Fibroblast of lung (primary cell): ENCODE measurements around the gene SLC24A4. TPM values are rescaled to one million over a fixed set of nuclear protein-coding genes. Genes with fewer than 3 reads are reported as not detected.

Source experiments
- DNase-seq, 2 donors: peaks; one replicate each; pipeline versions ENCODE4 v3.0.0 to v3.0.0-alpha.2; 2010; ENCODE audit warnings: low read depth in 2 of 2
- H2AFZ ChIP-seq: 2 replicates; pipeline ENCODE4 v1.5.1; 2012; ENCODE audit warnings: low read length, control low read depth, inconsistent platforms
- H3K27ac ChIP-seq: 2 replicates; pipeline ENCODE4 v1.5.1; 2011; ENCODE audit warnings: low read length, control low read depth; ENCODE audit not compliant: insufficient read depth
- H3K27me3 ChIP-seq: 2 replicates; pipeline ENCODE4 v1.5.1; 2011; ENCODE audit warnings: mild to moderate bottlenecking, low read length; ENCODE audit not compliant: control insufficient read depth, insufficient read depth
- H3K36me3 ChIP-seq: 2 replicates; pipeline ENCODE4 v1.5.1; 2011; ENCODE audit warnings: low read length; ENCODE audit not compliant: control insufficient read depth, insufficient read depth
- H3K4me1 ChIP-seq: 2 replicates; pipeline ENCODE4 v1.5.1; 2011; ENCODE audit warnings: low read length; ENCODE audit not compliant: control insufficient read depth, insufficient read depth; ENCODE audit errors: extremely low read depth
- H3K4me2 ChIP-seq: 2 replicates; pipeline ENCODE4 v1.5.1; 2011; ENCODE audit warnings: low read length, control low read depth; ENCODE audit not compliant: insufficient read depth; ENCODE audit errors: extremely low read depth
- H3K4me3 ChIP-seq, 4 experiments: fragments of 200-600 bp in 1 of 4; sonication (generic) in 1 of 4; replicated peaks in 1 of 4; 2 replicates each; pipeline ENCODE4 v1.5.1; 2011 to 2016; ENCODE audit warnings: low read length in 4 of 4, low read depth in 3 of 4, mild to moderate bottlenecking in 3 of 4, control low read depth in 2 of 4, inconsistent platforms in 1 of 4, mixed read lengths in 1 of 4; ENCODE audit not compliant: insufficient read depth in 1 of 4; ENCODE audit errors: control extremely low read depth in 1 of 4
- H3K79me2 ChIP-seq: 2 replicates; pipeline ENCODE4 v1.5.1; 2012; ENCODE audit warnings: mild to moderate bottlenecking, low read length, inconsistent platforms; ENCODE audit not compliant: control insufficient read depth, insufficient read depth
- H3K9ac ChIP-seq: 2 replicates; pipeline ENCODE4 v1.5.1; 2011; ENCODE audit warnings: mild to moderate bottlenecking, low read length, control low read depth; ENCODE audit not compliant: insufficient read depth
- H3K9me3 ChIP-seq: 2 replicates; pipeline ENCODE4 v1.5.1; 2012; ENCODE audit warnings: low read depth, low read length; ENCODE audit not compliant: control insufficient read depth, insufficient read depth
- H4K20me1 ChIP-seq: 2 replicates; pipeline ENCODE4 v1.5.1; 2011; ENCODE audit warnings: low read length; ENCODE audit not compliant: control insufficient read depth, insufficient read depth; ENCODE audit errors: extremely low read depth
- CTCF ChIP-seq, 2 donors: IDR thresholded peaks in 1 of 2; conservative IDR thresholded peaks in 1 of 2; 1 replicate in 1 of 2; 2 replicates in 1 of 2; pipeline ENCODE4 v1.5.1; 2011 to 2012; ENCODE audit warnings: low read length in 2 of 2, control low read depth in 1 of 2, inconsistent platforms in 1 of 2, low read depth in 1 of 2, mild to moderate bottlenecking in 1 of 2
- EZH2 ChIP-seq: IDR thresholded peaks from 2 replicates; pipeline ENCODE4 v1.5.1; 2012; ENCODE audit warnings: low read length, control low read depth, mild to moderate bottlenecking; ENCODE audit errors: missing control alignments
- polyA plus RNA-seq, 2 donors: library from polyadenylated mRNA; depleted of rRNA in 1 of 2; stranded (reverse) in 1 of 2; unstranded in 1 of 2; fragments of >200 nt; gene quantifications; 2 replicates each; pipeline ENCODE4 v1.2.1, GENCODE V29; 2011 to 2012; ENCODE audit warnings: missing spikeins in 1 of 2
- total RNA-seq: library from RNA; depleted of rRNA; stranded (reverse); fragments of >200 nt; gene quantifications from 2 replicates; pipeline ENCODE4 v1.2.1, GENCODE V29; 2014

SLC24A4 gene
- total and polyA plus RNA-seq, 2 donors (not counting 1 experiment from before 2014, with no cell fraction given) = 0.03 TPM; not detected in 1

GRCh38 chr14:92489394-92490238, 166.7 kb downstream of the SLC24A4 start:
- no peaks in the 10 kb centered on the region for H3K36me3 ChIP-seq
- TF ChIP-seq CTCF (conservative IDR thresholded peaks at IDR 0.05 in 1 of 2, IDR thresholded peaks at IDR 0.05 in 1 of 2; ENCODE audit: low read depth in 1 of 2, low read length in 2 of 2) (no peak), EZH2 (no peak)
- H3K4me1 ChIP-seq = peaks cover 3% of the 10 kb centered on the region
- no peak overlapping the region for H3K27ac ChIP-seq
- H3K4me3 ChIP-seq = no peak overlapping the region
- no peaks in the 10 kb centered on the region for H3K9me3 ChIP-seq
- H2AFZ ChIP-seq = no peak overlapping the region
- H3K9ac ChIP-seq = no peak overlapping the region
- no peaks in the 10 kb centered on the region for H4K20me1 ChIP-seq
- no peaks in the 10 kb centered on the region for H3K79me2 ChIP-seq
- no peak for DNase-seq
- no peaks in the 10 kb centered on the region for H3K27me3 ChIP-seq
- no peak overlapping the region for H3K4me2 ChIP-seq

- H2AFZ ChIP-seq = no peak overlapping the region
- DNase-seq = no peak
These were observed 167.4 kb downstream of the SLC24A4 start for GRCh38 chr14:92490239-92490959.

More at GRCh38 chr14:92490239-92490959, 167.4 kb downstream of the SLC24A4 start:
- Histone ChIP-seq H4K20me1 (no peaks in the 10 kb centered on the region), H3K27me3 (no peaks in the 10 kb centered on the region), H3K4me3 (no peak overlapping the region), H3K4me2 (no peak overlapping the region), H3K9ac (no peak overlapping the region), H3K4me1 (peaks cover 3% of the 10 kb centered on the region), H3K27ac (no peak overlapping the region), H3K79me2 (no peaks in the 10 kb centered on the region), H3K9me3 (no peaks in the 10 kb centered on the region), H3K36me3 (no peaks in the 10 kb centered on the region)
- TF ChIP-seq EZH2 = no peak
- TF ChIP-seq CTCF (conservative IDR thresholded peaks at IDR 0.05 in 1 of 2, IDR thresholded peaks at IDR 0.05 in 1 of 2; ENCODE audit: low read depth in 1 of 2, low read length in 2 of 2) = no peak
